Occipital lobe (tissue), 2 donors: ENCODE results near the gene PDE11A. TPM values are rescaled to one million over a fixed set of nuclear protein-coding genes. Genes with fewer than 3 reads are reported as not detected.

Source experiments
- DNase-seq: peaks from one replicate; lab custom pipeline; 2025; lab: John Stamatoyannopoulos, UW
- total RNA-seq: library from RNA; depleted of rRNA; stranded (reverse); fragments of >200 nt; gene quantifications from one replicate; pipeline ENCODE4 v1.2.3, GENCODE V29; 2014

Gene PDE11A
- total RNA-seq, 1 donor from 2014 or later, result 1.7 TPM

DNA sequence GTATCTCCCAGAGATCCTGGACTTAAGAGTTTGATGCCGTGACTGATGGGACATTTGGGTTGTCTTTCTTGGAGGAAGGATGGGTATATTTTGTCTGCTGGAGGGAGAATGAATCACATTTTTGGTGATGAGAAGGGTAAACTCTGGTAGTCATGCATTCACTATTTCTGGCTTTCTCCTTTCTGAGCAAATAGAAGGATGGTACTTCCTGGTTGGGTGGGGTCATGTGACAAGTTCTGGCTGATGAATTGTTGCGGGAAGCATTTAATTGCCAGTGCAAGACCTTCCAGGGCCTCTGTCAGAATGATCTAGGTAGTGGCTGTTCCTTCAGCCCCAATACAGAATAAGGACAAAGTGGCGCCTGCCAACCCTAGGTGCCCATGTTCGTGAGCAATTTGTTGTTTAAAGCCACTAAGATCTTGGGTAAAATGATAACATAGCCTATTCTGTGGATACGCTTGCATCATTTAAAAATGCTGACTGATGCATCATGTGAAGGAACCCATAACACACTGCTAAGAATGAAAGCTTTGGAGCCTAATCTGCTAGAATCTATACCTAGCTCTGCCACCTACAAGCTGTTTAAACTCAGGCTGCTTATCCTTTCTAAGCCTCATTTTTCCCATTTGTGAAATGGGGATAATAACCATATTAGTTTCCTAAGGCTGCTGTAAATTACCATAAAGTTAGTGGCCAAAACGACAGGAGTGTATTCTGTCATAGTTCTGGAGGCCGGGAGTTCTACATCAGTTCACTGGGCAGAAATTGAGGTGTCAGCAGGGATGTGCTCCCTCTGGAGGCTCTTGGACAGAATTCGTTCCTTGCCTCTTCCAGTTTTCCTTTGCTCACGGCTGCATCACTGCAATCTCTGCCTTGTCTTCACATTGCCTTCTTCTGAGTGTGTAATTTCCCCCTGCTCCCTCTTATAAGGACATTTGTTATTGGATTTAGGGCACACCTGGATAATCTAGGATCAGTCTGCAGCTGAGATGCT, 398.7 kb downstream of the PDE11A start:
- DNase-seq, result no peak

- no peak for DNase-seq
Observed at GRCh38 chr2:177671662-177672061, 400.9 kb downstream of the PDE11A start.

- no peak for DNase-seq
Observed at GRCh38 chr2:177670791-177671535, 401.6 kb downstream of the PDE11A start.

DNA sequence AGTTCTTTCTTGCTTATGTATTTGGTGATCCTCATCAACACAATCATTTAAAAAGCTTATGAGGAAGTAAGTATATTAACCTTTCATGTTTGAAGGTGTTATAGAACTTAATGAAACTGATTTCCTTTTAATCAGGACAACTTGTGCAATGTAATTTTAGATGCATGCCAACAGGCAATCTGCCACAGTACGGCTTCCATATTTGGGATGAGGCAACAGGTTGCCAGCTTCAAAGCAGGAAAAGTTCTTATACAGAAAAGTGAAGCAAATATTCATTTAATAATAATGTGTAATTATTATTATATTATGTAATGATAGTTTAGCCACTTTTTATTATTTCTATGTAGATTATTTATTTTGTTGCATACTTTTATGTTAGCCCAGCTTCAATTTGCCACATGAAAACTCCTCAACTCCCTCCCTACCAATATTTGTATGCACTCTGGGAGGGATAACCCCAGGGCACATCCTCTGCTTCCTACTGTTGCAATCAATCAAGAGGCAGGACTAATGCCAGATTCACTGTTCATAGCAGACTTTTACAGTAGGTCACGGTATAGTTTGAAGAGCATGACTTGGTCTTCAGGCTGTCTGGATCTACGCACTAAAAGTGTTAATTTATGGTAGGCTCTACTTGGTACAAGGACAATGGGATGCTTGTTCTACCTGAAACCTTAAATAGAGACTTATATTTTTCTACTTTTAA, 402.8 kb downstream of the PDE11A start:
- no peak for DNase-seq

- no peak for DNase-seq
Observed at GRCh38 chr2:177669201-177669600, 403.4 kb downstream of the PDE11A start.

- no peak for DNase-seq
Observed at GRCh38 chr2:177668617-177669016, 404.0 kb downstream of the PDE11A start.

DNA sequence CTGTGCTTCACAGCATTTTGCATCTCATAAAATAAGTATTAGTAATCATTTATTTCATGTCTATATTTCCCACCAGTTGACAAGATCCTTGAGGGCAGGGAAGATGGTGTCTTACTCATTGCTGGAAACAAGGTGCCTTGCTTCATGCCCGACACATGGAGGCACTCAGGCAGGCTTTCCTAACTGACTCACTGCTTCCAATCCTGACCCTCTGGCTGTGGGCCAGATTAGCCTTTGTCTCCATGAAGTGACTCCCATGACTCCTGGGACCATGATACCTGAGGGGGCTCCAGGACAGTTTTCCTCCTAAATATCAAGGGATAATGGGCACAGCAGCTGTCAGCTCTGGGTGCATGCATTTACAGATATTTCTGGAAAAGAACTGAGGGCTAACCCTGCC, 405.0 kb downstream of the PDE11A start:
- DNase-seq, result no peak

DNA sequence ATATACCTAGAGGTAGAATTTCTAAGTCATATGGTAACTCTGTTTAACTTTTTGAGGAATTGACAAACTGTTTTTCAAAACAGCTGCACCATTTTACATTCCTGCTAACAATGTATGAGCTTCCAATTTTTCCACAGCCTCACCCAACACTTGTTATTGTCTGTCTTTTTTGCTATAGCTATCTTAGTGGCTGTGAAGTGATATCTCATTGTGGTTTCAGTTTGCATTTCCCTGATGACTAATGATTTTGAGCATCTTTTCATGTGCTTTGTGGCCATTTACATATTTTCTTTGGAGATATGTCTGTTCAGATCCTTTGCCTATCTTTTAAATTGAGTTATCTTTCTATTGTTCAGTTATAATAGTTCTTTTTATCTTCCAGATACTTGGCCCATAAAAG, 406.2 kb downstream of the PDE11A start:
- no peak for DNase-seq

GRCh38 chr2:177665948-177666347, 406.6 kb downstream of the PDE11A start:
- DNase-seq, result no peak

- DNase-seq, result no peak
Observed at GRCh38 chr2:177665328-177665727, 407.2 kb downstream of the PDE11A start.

- no peak for DNase-seq
Observed at GRCh38 chr2:177662895-177663294, 409.7 kb downstream of the PDE11A start.

DNA sequence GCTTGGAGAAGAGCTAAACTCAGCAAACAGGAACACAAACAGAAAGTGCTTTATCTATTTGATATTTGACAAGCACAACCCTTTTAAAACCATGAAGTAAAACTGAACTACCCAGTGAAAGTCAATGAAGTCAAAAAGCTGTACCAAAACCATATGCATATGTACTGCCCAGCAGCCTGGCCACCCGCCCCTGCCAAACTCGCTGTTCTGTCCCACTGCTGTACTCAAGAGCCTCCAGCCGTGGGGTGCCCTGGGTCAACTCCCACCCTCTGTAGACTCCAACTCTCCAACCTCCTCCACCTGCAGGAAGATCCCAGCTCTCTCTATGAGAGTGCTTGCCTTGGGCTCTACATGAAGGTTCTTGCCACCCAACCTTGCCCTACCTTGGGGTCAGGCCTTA, 411.8 kb downstream of the PDE11A start:
- DNase-seq, result no peak

- no peak for DNase-seq
Observed at GRCh38 chr2:177658309-177658708, 414.3 kb downstream of the PDE11A start.

- no peak for DNase-seq
Observed at GRCh38 chr2:177651833-177652232, 420.7 kb downstream of the PDE11A start.

- no peak for DNase-seq
Observed at GRCh38 chr2:177649568-177650518, 422.7 kb downstream of the PDE11A start.

GRCh38 chr2:177646791-177647190, 425.8 kb downstream of the PDE11A start:
- no peak for DNase-seq

DNA sequence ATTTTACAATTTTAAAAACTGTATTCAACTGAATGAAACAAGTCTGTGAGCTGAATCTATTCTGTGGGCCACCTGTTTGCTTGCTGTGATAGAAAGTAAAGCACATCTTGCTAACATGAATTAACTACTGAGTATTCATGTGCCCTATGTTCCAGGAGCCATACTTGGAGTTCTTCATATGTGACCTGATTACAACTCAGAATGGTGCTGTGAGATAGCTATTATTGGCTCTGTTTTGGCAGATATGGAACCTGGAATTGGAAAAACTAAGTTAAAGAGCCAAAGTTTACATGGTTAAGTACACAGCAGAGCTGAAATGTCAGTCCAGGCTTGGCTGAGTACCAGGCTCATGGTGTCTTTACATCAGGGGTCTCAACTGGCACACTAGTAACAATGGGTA, 426.3 kb downstream of the PDE11A start:
- DNase-seq, result no peak

- no peak for DNase-seq
Observed at GRCh38 chr2:177641331-177641730, 431.2 kb downstream of the PDE11A start.

GRCh38 chr2:177640423-177640822, 432.2 kb downstream of the PDE11A start:
- no peak for DNase-seq

GRCh38 chr2:177639262-177639914, 433.2 kb downstream of the PDE11A start:
- no peak for DNase-seq
